GM19328 (cell line): ENCODE results near the gene CCDC88A.
A peak's percentile ranks its signal among the peaks of the same experiment; 100 is the strongest.

Experiments used
- ATAC-seq: cut with Tn5 transposase; IDR thresholded peaks from one replicate; pipeline ENCODE4 v1.9.1; 2021; ENCODE audit warnings: mild to moderate bottlenecking, moderate library complexity; ENCODE audit not compliant: unreplicated experiment

CCDC88A gene

DNA sequence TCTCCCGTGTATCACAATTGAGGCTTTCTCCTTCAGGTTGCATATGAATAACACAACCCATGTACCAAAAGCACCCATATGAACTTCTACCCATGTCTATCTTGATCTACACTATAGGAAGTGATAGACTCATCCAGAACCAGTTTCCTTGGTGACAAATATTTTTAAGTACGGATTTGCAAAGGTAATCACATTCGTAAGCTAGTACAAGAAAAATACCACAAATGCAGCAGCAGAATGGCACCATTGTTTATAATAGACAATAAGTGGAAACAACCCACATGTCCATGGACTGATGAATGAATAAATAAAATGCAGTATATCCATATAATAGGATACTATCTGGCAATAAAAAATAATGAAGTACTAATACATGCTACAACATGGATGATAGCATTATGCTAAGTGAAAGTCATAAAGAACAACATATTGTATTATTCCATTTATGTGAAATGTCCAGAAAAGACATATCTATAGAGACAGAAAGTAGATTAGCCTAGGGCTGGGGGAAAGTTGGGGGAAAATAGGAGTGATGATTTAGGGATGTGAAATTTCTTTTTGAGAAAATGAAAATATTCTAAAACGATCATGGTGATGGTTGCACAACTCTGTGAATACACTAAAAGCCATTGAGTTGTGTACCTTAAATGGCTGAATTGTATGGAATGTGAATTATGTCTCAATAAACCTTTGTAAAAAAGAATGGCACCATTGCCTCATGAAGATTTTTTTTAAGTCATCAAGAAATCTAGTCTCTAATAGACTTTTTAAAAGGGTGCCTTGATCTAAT is 3.4 kb upstream of the CCDC88A start:
- ATAC-seq, result no peak

GRCh38 chr2:55421326-55421725 is 1.7 kb upstream of the CCDC88A start:
- no peak for ATAC-seq

DNA sequence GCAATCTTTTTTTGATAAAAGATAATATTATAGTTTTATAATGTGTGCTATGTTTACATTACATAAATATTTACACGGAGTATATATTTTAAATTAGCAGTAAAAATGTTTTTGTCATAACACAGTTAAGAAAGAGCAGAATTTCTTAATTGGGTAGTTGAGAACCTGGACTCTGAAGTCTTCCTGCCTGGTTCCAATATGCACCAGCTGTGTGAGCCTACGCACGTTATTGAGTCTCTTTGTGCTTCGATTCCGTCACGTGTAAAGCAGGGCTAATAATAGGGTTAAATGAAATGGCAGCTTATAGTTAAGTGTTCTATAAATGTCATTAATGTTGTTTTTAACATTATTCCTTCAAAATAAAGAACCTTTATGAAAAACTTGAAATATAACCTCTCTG is 1.2 kb upstream of the CCDC88A start:
- no peak for ATAC-seq

GRCh38 chr2:55420439-55420725 is 726 bp upstream of the CCDC88A start:
- ATAC-seq, result no peak

GRCh38 chr2:55419233-55419678 is 400 bp downstream of the CCDC88A start:
- no peak for ATAC-seq

DNA sequence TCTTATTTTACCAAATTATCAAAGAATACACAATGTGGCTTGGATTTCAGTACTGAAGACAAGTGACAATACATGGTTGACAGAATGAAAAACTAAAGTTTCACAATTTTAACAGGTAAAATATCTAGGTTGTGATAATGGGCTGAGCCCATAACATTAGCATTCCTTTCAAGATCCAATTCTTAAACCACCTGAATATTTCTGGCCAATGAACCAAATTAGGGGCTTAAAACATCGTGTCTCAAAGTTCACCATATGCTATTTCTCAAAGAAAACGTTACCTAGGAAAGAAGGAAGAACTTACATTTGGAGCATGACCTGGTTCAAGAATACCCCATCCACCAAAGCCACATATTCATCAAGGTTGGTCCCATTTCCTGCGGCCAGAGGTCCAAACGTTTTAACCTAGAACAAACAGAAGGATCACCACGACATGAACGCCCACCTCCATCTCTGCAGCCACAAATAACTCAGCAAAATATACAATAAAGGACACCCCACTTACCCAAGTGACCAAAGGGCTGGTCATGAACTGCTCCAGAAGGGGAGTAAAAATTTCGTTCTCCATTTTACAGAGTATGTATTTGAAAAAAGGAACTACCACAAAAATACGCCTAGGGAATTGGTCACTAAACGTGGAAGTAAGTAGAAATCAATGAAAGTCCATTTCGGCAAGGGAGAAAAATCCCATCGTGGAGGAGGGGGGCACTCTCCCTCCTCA is 984 bp downstream of the CCDC88A start:
- ATAC-seq, result no peak

- no peak for ATAC-seq
Measured at GRCh38 chr2:55418072-55418471, 1.6 kb downstream of the CCDC88A start.

DNA sequence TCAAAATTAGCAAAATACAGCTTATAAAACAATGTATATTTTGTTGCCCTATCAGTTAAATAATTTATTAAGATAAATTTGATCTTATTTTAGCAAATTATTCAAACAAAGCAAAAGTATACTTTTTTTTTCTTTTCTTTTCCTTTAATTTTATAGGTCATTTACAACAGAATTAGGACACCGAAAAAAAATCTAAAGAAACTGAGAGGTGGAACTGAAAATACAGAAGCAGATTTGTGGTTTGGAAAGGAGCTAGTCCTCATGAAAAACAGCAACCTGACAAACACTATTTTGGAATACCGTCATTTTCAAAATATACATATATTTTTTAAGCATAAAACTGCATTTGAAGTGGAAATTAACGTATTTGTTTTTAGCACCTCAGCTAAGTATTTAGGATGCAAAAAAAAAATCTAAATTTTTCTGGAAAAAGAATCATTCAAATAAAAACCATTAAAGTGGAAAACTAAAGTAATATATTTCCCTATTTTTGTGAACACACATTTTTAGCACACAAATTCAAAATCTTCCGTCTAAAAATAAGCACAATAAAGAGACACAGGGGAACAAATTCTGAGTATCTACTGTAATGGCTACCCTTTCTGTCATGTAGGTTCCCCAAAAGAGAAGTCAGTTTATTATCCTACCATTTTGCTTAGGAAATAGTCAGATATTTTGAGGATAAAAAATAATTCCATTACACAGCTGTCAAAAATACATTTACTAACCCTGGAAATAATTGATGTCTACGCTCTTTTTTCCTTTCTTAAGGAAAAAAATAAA is 2.7 kb downstream of the CCDC88A start:
- no peak for ATAC-seq

DNA sequence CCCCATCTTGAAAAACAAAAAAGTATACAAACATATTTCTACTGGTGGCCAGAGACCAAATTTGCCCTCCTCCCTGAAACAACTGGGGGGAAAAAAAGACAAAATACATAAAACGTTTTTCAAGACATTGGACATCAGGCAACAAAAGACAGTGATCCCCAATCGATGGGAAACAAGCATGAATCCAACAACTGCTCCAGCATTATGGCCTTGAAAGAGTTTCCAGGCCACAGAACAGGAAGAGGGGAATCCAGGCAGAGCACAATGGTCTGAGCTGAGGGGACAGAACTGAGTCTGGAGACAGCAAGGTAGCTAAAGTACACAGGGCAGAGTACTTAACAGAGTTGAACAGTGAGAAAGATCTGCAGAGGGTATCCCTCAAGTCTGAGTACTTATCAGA is 4.4 kb downstream of the CCDC88A start:
- no peak for ATAC-seq

- ATAC-seq, result peak; percentile 54
Measured at GRCh38 chr2:55408918-55409868, 10.5 kb downstream of the CCDC88A start.

- no peak for ATAC-seq
Measured at GRCh38 chr2:55408098-55408882, 11.4 kb downstream of the CCDC88A start.

DNA sequence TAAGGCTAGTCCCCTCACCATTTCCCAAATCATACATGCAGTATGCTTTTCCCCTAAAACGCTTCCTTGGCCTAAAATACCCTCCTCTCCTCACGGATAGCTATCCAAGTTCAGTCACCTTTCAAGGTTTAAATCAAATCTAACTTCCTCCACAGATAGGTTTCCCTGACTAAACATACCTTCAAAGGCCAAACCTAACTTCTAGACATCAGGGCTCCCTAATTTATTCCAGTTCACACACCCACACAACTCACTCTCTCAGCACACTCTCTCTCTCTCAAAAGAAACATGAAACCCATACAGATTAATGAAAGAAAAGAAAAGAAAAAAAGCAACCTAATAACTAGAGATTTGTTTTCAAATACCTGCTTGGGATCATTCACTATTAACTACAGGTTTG is 14.5 kb downstream of the CCDC88A start:
- ATAC-seq, result no peak

DNA sequence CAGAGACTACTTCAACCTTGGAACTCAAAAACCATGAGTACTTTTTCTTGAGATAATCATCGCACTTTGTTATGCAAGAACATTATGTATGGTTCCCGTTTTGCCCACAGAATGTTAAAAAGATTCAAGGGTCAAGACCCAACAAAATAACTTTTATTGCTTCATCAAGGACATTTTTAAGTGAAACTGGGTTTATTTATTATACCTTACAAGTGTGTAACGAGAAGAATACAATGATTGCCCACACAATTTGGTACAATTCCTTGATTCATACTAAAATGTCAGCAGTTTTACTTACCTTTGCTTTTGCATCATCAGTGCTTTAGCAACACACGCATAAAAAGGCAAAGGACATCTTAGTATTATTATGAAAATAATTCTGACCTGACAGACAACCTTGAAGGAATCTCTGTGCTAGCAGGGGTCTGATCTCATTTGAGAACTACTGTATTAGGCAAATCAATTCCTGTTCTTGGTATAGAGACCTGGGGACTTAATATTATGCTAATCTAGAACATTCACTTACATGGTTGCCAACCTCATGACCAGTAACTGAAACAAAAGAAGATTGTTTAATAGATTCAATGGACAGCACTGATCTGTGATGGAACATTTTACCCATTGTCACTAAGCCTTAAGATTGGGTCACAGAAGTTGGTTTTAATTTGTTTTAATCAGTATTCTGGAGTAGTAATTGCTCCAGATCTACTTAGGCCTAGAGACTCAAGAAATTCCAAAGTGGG is 16.2 kb downstream of the CCDC88A start:
- no peak for ATAC-seq

DNA sequence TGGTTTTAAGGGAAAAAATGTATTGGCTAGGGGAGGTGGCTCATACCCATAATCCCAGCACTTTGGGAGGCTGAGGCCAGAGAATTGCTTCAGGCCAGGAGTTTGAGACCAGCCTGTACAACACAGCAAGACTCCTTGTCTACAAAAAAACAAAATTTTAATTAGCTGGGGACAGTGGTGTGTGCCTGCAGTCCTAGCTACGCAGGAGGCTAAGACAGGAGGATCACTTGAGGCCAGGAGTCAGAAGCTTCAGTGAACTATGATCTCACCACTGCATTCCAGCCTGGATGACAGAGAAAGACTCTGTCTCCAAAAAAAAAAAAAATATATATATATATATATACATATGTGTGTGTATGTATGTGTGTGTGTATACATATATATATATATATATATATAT is 18.5 kb downstream of the CCDC88A start:
- no peak for ATAC-seq

- no peak for ATAC-seq
Measured at GRCh38 chr2:55400332-55400731, 19.3 kb downstream of the CCDC88A start.

- ATAC-seq, result no peak
Measured at GRCh38 chr2:55399815-55400214, 19.8 kb downstream of the CCDC88A start.

DNA sequence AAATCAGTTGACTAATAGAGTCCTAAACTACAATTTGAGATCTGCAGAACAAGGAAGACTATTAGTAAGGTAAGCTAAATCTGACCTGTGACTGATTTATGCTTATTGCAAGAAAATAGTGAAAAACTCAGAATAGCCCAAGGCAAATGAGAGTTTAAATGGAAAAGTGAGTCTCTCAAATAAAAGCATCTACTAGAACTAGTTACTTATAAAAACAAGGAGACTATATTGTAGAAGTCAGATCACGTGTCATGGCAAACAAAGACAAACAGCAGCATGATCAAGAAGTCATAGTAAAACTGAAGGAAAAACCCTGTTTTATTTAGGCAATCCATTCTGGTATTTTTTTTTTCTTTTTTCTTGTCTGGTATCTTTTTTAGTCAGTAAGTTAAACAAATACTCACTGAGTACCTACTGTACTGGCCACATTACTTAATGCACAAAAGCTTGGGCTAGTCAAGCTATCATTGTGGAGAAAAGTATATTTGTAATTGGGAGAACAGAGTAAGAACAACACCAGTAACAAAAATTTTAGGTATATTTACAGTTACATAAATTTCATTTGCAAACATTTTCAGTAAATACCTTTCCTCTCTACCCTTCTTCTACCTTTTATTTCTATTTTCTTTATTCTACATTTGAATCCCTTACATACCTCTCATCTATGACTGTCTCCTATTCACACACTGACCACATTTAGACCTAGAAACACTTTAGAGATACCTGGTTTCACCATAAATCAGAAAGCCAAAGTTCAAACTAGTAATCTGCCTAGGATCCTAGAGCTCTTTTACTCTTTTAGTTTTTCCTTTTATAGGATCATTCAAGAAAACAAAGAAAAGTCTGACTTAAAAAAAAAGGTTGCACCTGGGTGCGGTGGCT is 23.7 kb downstream of the CCDC88A start:
- ATAC-seq, result no peak

DNA sequence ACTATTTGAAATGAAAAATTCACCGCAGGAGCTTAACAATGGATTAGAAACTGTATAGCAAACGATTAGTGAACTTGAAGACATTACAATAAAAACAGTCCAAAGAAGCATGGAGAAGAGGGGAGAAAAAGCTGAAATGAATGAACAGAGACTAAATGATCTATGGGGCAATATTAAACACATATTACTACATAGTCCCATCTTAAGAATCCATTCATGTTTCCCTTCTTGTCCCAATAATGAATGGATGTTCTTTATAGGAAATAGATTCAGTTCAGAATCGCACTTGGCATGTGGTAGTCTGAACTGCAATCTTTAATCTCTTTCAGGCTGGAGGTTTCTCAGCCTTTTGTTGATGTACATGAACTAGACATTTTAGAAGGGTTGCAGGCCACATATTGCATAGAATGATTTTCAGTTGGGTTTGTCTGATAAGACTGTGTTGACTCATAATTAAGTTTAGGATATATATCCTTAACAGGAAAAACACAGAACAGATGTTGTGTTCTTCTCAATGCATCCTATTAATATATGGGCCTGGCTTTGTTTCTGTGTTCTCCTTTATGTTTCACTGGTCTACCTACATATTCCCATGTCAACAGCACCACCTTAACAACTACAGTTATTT is 27.9 kb downstream of the CCDC88A start:
- ATAC-seq, result no peak
